HEK293 (cell line): ENCODE measurements around the gene HMCN2.

Source experiments
- CTCF ChIA-PET: fragments of 350-600 bp; formaldehyde crosslinking; extraction: SDS; loops from one replicate; lab custom pipeline; 2021; ENCODE audit warnings: antibody characterized with exemption; lab: Yijun Ruan, JAX
- POLR2A ChIA-PET: fragments of 300-600 bp; formaldehyde crosslinking; extraction: SDS; loops from one replicate; lab custom pipeline; 2020; ENCODE audit warnings: antibody characterized with exemption, inconsistent platforms; lab: Yijun Ruan, JAX
- H3K27ac ChIP-seq: fragments of 200-500 bp; sonication (Bioruptor generic); 2 replicates; pipeline ENCODE4 v1.5.1; 2014; ENCODE audit warnings: low read depth, low read length, control low read depth, inconsistent platforms; ENCODE audit errors: extremely low read depth
- H3K36me3 ChIP-seq, 2 experiments: fragments of 200-500 bp in 1 of 2; sonication (Bioruptor generic) in 1 of 2; 1 replicate in 1 of 2; 2 replicates in 1 of 2; pipeline ENCODE4 v1.5.1; 2014 to 2017; ENCODE audit warnings: inconsistent platforms in 2 of 2, low read length in 2 of 2; ENCODE audit not compliant: control insufficient read depth in 2 of 2, insufficient read depth in 1 of 2
- H3K4me1 ChIP-seq: fragments of 200-500 bp; sonication (Bioruptor generic); 2 replicates; pipeline ENCODE4 v1.5.1; 2014; ENCODE audit warnings: mild to moderate bottlenecking, low read length, inconsistent platforms; ENCODE audit not compliant: control insufficient read depth, insufficient read depth
- H3K4me3 ChIP-seq: 2 replicates; pipeline ENCODE4 v1.5.1; 2011; ENCODE audit warnings: low read depth, mild to moderate bottlenecking, control low read depth, low read length, moderate library complexity
- H3K9me3 ChIP-seq: fragments of 200-500 bp; sonication (Bioruptor generic); 2 replicates; pipeline ENCODE4 v1.5.1; 2014; ENCODE audit warnings: low read depth, low read length, inconsistent platforms; ENCODE audit not compliant: control insufficient read depth, insufficient read depth
- KLF17 ChIP-seq: fragments of 450-650 bp; formaldehyde crosslinking; IDR thresholded peaks from 2 replicates; pipeline ENCODE4 v1.5.1; 2016; ENCODE audit warnings: missing biosample characterization, missing genetic modification characterization
- OVOL3 ChIP-seq: fragments of 450-650 bp; formaldehyde crosslinking; IDR thresholded peaks from 2 replicates; pipeline ENCODE4 v1.5.1; 2016; ENCODE audit warnings: missing biosample characterization, missing genetic modification characterization
- RBAK ChIP-seq: fragments of 450-650 bp; formaldehyde crosslinking; IDR thresholded peaks from 2 replicates; pipeline ENCODE4 v1.5.1; 2016; ENCODE audit warnings: missing biosample characterization, missing genetic modification characterization
- REPIN1 ChIP-seq: fragments of 450-650 bp; formaldehyde crosslinking; IDR thresholded peaks from 2 replicates; pipeline ENCODE4 v1.5.1; 2017; ENCODE audit warnings: missing biosample characterization, missing genetic modification characterization, low read depth
- ZBTB20 ChIP-seq: fragments of 450-650 bp; formaldehyde crosslinking; IDR thresholded peaks from 2 replicates; pipeline ENCODE4 v1.5.1; 2016; ENCODE audit warnings: missing biosample characterization, missing genetic modification characterization
- ZNF169 ChIP-seq: fragments of 450-650 bp; formaldehyde crosslinking; IDR thresholded peaks from 2 replicates; pipeline ENCODE4 v1.5.1; 2016; ENCODE audit warnings: missing biosample characterization, missing genetic modification characterization
- ZNF350 ChIP-seq: fragments of 450-650 bp; formaldehyde crosslinking; IDR thresholded peaks from 2 replicates; pipeline ENCODE4 v1.5.0; 2017; ENCODE audit warnings: missing biosample characterization, mild to moderate bottlenecking, missing genetic modification characterization
- ZNF571 ChIP-seq: fragments of 450-650 bp; formaldehyde crosslinking; IDR thresholded peaks from 2 replicates; pipeline ENCODE4 v1.5.0; 2017; ENCODE audit warnings: missing biosample characterization, missing genetic modification characterization
- ZNF600 ChIP-seq: fragments of 450-650 bp; formaldehyde crosslinking; IDR thresholded peaks from 2 replicates; pipeline ENCODE4 v1.5.1; 2016; ENCODE audit warnings: missing biosample characterization, missing genetic modification characterization
- ZNF654 ChIP-seq: fragments of 450-650 bp; formaldehyde crosslinking; IDR thresholded peaks from 2 replicates; pipeline ENCODE4 v1.5.1; 2016; ENCODE audit warnings: low read depth, missing biosample characterization, missing genetic modification characterization
- ZNF677 ChIP-seq: fragments of 450-650 bp; IDR thresholded peaks from 2 replicates; pipeline ENCODE4 v1.5.0; 2018; ENCODE audit warnings: missing biosample characterization, mild to moderate bottlenecking, missing genetic modification characterization, moderate library complexity
- ZNF837 ChIP-seq: fragments of 450-650 bp; formaldehyde crosslinking; IDR thresholded peaks from 2 replicates; pipeline ENCODE4 v1.5.1; 2016; ENCODE audit warnings: missing biosample characterization, missing genetic modification characterization
- ZXDB ChIP-seq: fragments of 450-650 bp; formaldehyde crosslinking; IDR thresholded peaks from 2 replicates; pipeline ENCODE4 v1.5.1; 2016; ENCODE audit warnings: missing biosample characterization, missing genetic modification characterization
- TF ChIP-seq, protein P1 (sequence below): fragments of 450-650 bp; formaldehyde crosslinking; IDR thresholded peaks from 2 replicates; pipeline ENCODE4 v1.5.1; 2017; ENCODE audit warnings: missing biosample characterization, missing genetic modification characterization
- TF ChIP-seq, protein P2 (sequence below): fragments of 450-650 bp; formaldehyde crosslinking; IDR thresholded peaks from 2 replicates; pipeline ENCODE4 v1.5.1; 2016; ENCODE audit warnings: missing biosample characterization, missing genetic modification characterization, borderline replicate concordance

HMCN2 gene

DNA sequence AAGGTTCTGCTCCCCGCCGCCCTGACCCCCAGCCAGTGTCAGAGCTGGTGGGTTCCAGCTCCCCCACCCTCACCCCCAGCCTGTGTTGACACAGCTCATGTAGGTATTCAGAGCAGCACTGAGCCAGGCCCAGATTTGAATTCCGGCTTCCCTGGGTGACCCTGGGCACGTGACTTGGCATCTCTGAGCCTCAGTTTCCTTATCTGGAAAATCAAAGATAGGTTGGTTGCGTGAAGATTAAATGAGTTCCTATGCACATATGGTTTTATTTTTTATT, 42.0 kb downstream of the HMCN2 start:
- CTCF ChIA-PET: interaction anchor here (1.3 to 1.4 kb wide), 2 partner anchors 36 to 66 kb away, joined by 4 to 5 read pairs; no protein-coding TSS in a partner anchor
- Histone ChIP-seq H3K27ac (no peak overlapping the region), H3K9me3 (no peaks in the 10 kb centered on the region), H3K4me3 (no peak overlapping the region), H3K36me3 (no peaks in the 10 kb centered on the region), H3K4me1 (no peaks in the 10 kb centered on the region)
- TF ChIP-seq, protein P1, sequence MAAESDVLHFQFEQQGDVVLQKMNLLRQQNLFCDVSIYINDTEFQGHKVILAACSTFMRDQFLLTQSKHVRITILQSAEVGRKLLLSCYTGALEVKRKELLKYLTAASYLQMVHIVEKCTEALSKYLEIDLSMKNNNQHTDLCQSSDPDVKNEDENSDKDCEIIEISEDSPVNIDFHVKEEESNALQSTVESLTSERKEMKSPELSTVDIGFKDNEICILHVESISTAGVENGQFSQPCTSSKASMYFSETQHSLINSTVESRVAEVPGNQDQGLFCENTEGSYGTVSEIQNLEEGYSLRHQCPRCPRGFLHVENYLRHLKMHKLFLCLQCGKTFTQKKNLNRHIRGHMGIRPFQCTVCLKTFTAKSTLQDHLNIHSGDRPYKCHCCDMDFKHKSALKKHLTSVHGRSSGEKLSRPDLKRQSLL (tag by site-specific recombination): no peak
- no peak for TF ChIP-seq OVOL3 (tag by site-specific recombination)
- TF ChIP-seq, protein P2, sequence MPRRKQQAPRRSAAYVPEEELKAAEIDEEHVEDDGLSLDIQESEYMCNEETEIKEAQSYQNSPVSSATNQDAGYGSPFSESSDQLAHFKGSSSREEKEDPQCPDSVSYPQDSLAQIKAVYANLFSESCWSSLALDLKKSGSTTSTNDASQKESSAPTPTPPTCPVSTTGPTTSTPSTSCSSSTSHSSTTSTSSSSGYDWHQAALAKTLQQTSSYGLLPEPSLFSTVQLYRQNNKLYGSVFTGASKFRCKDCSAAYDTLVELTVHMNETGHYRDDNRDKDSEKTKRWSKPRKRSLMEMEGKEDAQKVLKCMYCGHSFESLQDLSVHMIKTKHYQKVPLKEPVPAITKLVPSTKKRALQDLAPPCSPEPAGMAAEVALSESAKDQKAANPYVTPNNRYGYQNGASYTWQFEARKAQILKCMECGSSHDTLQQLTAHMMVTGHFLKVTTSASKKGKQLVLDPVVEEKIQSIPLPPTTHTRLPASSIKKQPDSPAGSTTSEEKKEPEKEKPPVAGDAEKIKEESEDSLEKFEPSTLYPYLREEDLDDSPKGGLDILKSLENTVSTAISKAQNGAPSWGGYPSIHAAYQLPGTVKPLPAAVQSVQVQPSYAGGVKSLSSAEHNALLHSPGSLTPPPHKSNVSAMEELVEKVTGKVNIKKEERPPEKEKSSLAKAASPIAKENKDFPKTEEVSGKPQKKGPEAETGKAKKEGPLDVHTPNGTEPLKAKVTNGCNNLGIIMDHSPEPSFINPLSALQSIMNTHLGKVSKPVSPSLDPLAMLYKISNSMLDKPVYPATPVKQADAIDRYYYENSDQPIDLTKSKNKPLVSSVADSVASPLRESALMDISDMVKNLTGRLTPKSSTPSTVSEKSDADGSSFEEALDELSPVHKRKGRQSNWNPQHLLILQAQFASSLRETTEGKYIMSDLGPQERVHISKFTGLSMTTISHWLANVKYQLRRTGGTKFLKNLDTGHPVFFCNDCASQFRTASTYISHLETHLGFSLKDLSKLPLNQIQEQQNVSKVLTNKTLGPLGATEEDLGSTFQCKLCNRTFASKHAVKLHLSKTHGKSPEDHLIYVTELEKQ: no peak
- TF ChIP-seq ZNF677 (tag by site-specific recombination): no peak
- no peak for TF ChIP-seq ZNF654
- no peak for TF ChIP-seq ZBTB20 (tag by site-specific recombination)
- POLR2A ChIA-PET: interaction anchor here (0.6 kb wide), 1 partner anchor 383 kb away, joined by 6 read pairs; no protein-coding TSS in a partner anchor

GRCh38 chr9:130308081-130308571, 42.6 kb downstream of the HMCN2 start:
- Histone ChIP-seq H3K27ac (no peak overlapping the region), H3K4me1 (no peaks in the 10 kb centered on the region), H3K4me3 (no peak overlapping the region), H3K9me3 (no peaks in the 10 kb centered on the region), H3K36me3 (no peaks in the 10 kb centered on the region)
- CTCF ChIA-PET: interaction anchor here (0.5 to 1.4 kb wide), 6 partner anchors 8 to 66 kb away, joined by 3 to 5 read pairs (median 4); no protein-coding TSS in a partner anchor
- TF ChIP-seq ZNF350 (tag by site-specific recombination) (no peak), ZNF169 (tag by site-specific recombination) (no peak), ZNF837 (tag by site-specific recombination) (no peak), ZNF600 (tag by site-specific recombination) (no peak)
- POLR2A ChIA-PET: interaction anchor here (0.6 kb wide), 1 partner anchor 383 kb away, joined by 6 read pairs; no protein-coding TSS in a partner anchor

DNA sequence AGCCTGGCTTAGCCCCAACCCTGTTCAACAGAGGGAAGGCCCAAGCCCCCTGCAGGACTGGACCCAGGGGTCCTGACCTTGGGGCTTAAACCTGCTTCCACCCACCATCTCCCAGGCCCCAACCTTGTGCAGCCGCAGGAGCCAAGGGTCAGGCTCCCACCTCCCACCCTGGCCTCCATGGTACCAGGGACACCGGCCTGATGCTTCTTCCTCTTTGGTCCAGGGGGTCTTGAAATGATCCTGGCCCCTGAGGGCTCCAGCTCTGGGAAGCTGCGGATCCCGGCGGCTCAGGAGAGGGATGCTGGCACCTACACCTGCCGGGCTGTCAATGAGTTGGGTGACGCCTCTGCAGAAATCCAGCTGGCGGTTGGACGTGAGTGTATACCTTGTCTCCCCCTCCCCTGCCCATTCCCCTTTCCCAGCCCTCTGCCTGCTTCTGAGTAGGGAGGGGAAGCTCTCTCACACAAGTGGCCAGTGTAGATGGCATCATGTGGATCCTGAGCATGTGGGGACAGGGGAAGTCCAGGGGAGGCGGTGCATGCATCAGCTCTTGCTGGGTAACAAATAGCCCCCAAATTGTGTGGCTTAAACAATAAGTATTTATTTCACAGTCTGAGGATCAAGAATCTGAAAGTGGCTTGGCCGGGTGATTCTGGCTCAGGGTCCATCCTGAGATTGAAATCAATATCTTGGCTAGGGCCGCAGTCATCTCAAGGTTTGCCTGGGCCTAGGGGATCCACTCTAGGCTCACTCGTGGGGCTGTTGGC, 44.3 kb downstream of the HMCN2 start:
- ChIA-PET CTCF (interaction anchor here (1.0 kb wide), 1 partner anchor 16 kb away, joined by 3 read pairs; no protein-coding TSS in a partner anchor), POLR2A (no interaction called here)
- no peak for TF ChIP-seq REPIN1 (tag by site-specific recombination)
- TF ChIP-seq RBAK (tag by site-specific recombination): peak; percentile 87
- TF ChIP-seq KLF17 (tag by site-specific recombination): no peak
- TF ChIP-seq ZXDB: no peak
- no peak for TF ChIP-seq ZNF571 (tag by site-specific recombination)
- no peaks in the 10 kb centered on the region for H3K36me3 ChIP-seq
- no peak overlapping the region for H3K27ac ChIP-seq
- H3K9me3 ChIP-seq: no peaks in the 10 kb centered on the region
- no peak overlapping the region for H3K4me3 ChIP-seq
- no peaks in the 10 kb centered on the region for H3K4me1 ChIP-seq
